Measurements from ENCODE around the gene RAET1L. TPM values are rescaled to one million over a fixed set of nuclear protein-coding genes. Genes with fewer than 3 reads are reported as not detected.

RAET1L gene
- total and polyA plus RNA-seq, 10 of the 15 experiments (the other 5 are each of a cell fraction or from before 2014, with no cell fraction given), result not detected

DNA sequence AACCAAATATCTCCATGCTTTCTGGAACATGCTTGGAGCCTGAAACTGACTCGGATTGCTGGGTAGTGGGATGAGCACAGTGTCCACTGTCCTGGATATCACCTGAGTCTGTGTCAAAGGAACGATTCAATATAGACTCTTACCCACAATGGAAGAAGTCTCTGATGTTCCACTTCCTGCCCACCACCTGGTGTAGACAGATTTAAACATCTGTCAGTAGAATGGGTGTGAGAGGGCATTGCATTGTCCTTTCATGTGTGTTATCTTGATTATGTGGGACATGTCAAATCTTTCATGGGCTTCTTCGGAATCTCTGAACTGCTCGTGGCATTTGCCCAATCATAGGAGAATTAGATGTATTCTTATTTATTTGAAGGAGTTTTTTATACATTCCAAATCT, 22.8 kb upstream of the RAET1L start:
- no TSS peak for BruUV-seq (replicated peaks)
- no peaks in the 10 kb centered on the region for H3K79me2 ChIP-seq (ENCODE audit: control insufficient read depth, insufficient read depth, low read length)
- no peak overlapping the region for H3K9ac ChIP-seq (ENCODE audit: control insufficient read depth, insufficient read depth, low read length)
- no peak for FAIRE-seq
- in situ Hi-C loops (cut with MboI), result no loop called here
- 20% methylated on average over 4 of the region's 4 CpGs for WGBS (ENCODE audit: insufficient coverage, insufficient replicate concordance, low lambda C conversion rate, missing lambda C conversion rate)
- no peaks in the 10 kb centered on the region for H3K4me1 ChIP-seq (ENCODE audit: control insufficient read depth, insufficient read depth, low read length)
- no peak for ATAC-seq
- no peak for DNase-seq (ENCODE audit: low read depth, low spot score)
- RAD21 ChIA-PET (ENCODE audit: unreplicated experiment), result no interaction called here
- intact Hi-C loops (cut with micrococcal nuclease; ENCODE audit: unreplicated experiment), result no loop called here
- CTCF ChIA-PET, result no interaction called here
- H3K4me2 ChIP-seq (ENCODE audit: control insufficient read depth, insufficient read depth), result no peak overlapping the region
- no peaks in the 10 kb centered on the region for H3K9me3 ChIP-seq (replicated peaks; ENCODE audit: control insufficient read depth, insufficient read depth, low read length)
- SMC1A ChIA-PET (ENCODE audit: uncharacterized antibody, unreplicated experiment), result no interaction called here
- H3K36me3 ChIP-seq (ENCODE audit: control insufficient read depth in 2 of 2, insufficient read depth in 2 of 2, low read length in 1 of 2), result no peaks in the 10 kb centered on the region
- H3K27me3 ChIP-seq (replicated peaks in 1 of 2; ENCODE audit: control insufficient read depth in 2 of 2, insufficient read depth in 2 of 2, low read length in 1 of 2), result peaks cover 0 to 2% of the 10 kb centered on the region in 2 experiments; a peak in 2 of 4 replicates
- no peak overlapping the region for H2AFZ ChIP-seq (ENCODE audit: control insufficient read depth, low read depth, low read length)
- no peak overlapping the region for H3K27ac ChIP-seq (ENCODE audit: control insufficient read depth, insufficient read depth)
- H3K4me3 ChIP-seq, result no peak overlapping the region
- POLR2A ChIA-PET, result no interaction called here
- no peak for TF ChIP-seq ATF7 (IDR thresholded peaks at IDR 0.05; ENCODE audit: low read depth)
- TF ChIP-seq ZNF274 (IDR thresholded peaks at IDR 0.05; ENCODE audit: insufficient read depth, insufficient read length), result no peak
- TF ChIP-seq SMAD5 (IDR thresholded peaks at IDR 0.05; ENCODE audit: low read depth), result no peak
- no peak for TF ChIP-seq POU2F2 (IDR thresholded peaks at IDR 0.05; ENCODE audit: borderline replicate concordance, low read depth, low read length)
- TF ChIP-seq, protein P1, sequence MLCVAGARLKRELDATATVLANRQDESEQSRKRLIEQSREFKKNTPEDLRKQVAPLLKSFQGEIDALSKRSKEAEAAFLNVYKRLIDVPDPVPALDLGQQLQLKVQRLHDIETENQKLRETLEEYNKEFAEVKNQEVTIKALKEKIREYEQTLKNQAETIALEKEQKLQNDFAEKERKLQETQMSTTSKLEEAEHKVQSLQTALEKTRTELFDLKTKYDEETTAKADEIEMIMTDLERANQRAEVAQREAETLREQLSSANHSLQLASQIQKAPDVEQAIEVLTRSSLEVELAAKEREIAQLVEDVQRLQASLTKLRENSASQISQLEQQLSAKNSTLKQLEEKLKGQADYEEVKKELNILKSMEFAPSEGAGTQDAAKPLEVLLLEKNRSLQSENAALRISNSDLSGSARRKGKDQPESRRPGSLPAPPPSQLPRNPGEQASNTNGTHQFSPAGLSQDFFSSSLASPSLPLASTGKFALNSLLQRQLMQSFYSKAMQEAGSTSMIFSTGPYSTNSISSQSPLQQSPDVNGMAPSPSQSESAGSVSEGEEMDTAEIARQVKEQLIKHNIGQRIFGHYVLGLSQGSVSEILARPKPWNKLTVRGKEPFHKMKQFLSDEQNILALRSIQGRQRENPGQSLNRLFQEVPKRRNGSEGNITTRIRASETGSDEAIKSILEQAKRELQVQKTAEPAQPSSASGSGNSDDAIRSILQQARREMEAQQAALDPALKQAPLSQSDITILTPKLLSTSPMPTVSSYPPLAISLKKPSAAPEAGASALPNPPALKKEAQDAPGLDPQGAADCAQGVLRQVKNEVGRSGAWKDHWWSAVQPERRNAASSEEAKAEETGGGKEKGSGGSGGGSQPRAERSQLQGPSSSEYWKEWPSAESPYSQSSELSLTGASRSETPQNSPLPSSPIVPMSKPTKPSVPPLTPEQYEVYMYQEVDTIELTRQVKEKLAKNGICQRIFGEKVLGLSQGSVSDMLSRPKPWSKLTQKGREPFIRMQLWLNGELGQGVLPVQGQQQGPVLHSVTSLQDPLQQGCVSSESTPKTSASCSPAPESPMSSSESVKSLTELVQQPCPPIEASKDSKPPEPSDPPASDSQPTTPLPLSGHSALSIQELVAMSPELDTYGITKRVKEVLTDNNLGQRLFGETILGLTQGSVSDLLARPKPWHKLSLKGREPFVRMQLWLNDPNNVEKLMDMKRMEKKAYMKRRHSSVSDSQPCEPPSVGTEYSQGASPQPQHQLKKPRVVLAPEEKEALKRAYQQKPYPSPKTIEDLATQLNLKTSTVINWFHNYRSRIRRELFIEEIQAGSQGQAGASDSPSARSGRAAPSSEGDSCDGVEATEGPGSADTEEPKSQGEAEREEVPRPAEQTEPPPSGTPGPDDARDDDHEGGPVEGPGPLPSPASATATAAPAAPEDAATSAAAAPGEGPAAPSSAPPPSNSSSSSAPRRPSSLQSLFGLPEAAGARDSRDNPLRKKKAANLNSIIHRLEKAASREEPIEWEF (IDR thresholded peaks at IDR 0.05; ENCODE audit: insufficient replicate concordance, low read depth, low read length), result no peak
- no peak for TF ChIP-seq NR2C1 (IDR thresholded peaks at IDR 0.05)
- TF ChIP-seq FOS (IDR thresholded peaks at IDR 0.05; ENCODE audit: borderline replicate concordance, extremely low read depth, insufficient read length), result no peak
- no peak for TF ChIP-seq ZNF622 (IDR thresholded peaks at IDR 0.05)
- TF ChIP-seq WRNIP1 (IDR thresholded peaks at IDR 0.05; ENCODE audit: borderline replicate concordance, low read depth, low read length), result no peak
- no peak for TF ChIP-seq SMAD1 (IDR thresholded peaks at IDR 0.05; ENCODE audit: low read depth, partially characterized antibody)
- TF ChIP-seq FOXM1 (IDR thresholded peaks at IDR 0.05; ENCODE audit: low read depth, low read length), result no peak
- no peak for TF ChIP-seq ZNF24 (IDR thresholded peaks at IDR 0.05)
- H4K20me1 ChIP-seq (ENCODE audit: control insufficient read depth, insufficient read depth), result no peaks in the 10 kb centered on the region
